Putamen (tissue), 1 donor: ENCODE measurements around the gene CLEC2D.
"Not testable (repeated sequence)": the region's sequence is repeated elsewhere in the genome, so short reads cannot be mapped to it uniquely, and the experiment has no call there.

Source experiments
- DNase-seq: peaks from one replicate; pipeline ENCODE4 v3.0.0-alpha.2; 2016; ENCODE audit warnings: low spot score

Gene CLEC2D

GRCh38 chr12:9730591-9730990, 61.1 kb downstream of the CLEC2D start:
- DNase-seq, result no peak

- DNase-seq, result no peak
These were observed 61.9 kb downstream of the CLEC2D start for GRCh38 chr12:9731393-9731792.

DNA sequence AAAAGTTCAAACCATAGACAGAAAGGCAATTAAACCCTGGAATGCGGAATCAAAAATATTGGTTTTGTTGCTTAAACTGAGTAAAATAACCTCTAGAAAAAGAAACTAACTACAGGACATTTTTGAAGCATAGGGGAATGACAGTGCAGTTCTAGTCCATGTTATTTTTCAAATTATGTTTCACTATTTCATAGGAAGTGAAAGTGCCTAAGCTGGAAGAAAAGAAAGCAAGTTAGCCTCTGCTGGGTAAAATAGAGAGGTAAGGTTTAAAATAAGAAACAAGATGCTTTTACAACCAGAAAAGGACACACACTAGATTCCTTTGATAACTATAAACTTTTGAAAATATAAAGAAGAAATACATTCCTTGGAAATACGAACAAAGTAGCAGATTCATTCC, 62.3 kb downstream of the CLEC2D start:
- no peak for DNase-seq

GRCh38 chr12:9732921-9733461, 63.5 kb downstream of the CLEC2D start, which contains the start of gene CLECL1:
Gene CLECL1 (minus strand): TSS chr12:9733097.
- no peak for DNase-seq

DNA sequence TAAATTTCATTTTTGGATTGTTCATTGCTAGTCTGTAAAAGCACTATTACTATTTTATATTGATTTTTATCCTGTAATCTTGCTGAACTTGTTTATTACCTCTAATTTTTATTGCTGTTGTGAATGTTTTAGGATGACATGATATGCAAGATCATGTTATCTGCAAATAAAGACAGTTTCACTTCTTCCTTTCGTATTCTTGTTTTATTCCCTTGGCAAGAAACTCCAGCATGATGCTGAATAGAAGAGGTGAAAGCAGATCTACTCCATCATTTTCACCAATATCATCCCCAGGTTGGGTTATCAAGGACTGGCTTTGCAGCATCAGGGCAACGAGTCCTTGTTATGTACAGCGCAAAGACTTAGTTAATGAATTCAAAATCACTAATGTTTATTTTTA, 66.1 kb downstream of the CLEC2D start:
- no peak for DNase-seq

- DNase-seq, result no peak
These were observed 67.6 kb downstream of the CLEC2D start for GRCh38 chr12:9736936-9737705.

GRCh38 chr12:9738905-9739304, 69.4 kb downstream of the CLEC2D start:
- not testable (repeated sequence) for DNase-seq

DNA sequence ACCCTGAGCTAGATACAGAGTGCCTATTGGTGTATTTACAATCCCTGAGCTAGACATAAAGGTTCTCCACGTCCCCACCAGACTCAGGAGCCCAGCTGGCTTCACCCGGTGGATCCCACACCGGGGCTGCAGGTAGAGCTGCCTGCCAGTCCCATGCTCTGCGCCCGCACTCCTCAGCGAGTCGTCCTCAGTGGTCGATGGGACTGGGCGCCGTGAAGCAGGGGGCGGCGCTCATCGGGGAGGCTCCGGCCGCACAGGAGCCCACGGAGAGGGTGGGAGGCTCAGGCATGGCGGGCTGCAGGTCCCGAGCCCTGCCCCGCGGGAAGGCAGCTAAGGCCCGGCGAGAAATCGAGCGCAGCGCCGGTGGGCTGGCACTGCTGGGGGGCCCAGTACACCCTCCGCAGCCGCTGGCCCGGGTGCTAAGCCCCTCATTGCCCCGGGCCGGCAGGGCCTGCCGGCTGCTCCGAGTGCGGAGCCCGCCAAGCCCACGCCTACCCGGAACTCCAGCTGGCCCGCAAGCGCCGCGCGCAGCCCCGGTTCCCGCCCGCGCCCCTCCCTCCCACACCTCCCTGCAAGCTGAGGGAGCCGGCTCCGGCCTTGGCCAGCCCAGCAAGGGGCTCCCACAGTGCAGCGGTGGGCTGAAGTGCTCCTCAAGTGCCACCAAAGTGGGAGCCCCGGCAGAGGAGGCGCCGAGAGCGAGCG, 70.0 kb downstream of the CLEC2D start:
- not testable (repeated sequence) for DNase-seq

GRCh38 chr12:9740106-9740750, 70.7 kb downstream of the CLEC2D start:
- no peak for DNase-seq

- DNase-seq, result no peak
These were observed 72.2 kb downstream of the CLEC2D start for GRCh38 chr12:9741726-9742125.

GRCh38 chr12:9742661-9743060, 73.1 kb downstream of the CLEC2D start:
- DNase-seq, result no peak

GRCh38 chr12:9745199-9745598, 75.7 kb downstream of the CLEC2D start:
- DNase-seq, result no peak
